Measurements from ENCODE around the gene LPCAT2.

Gene LPCAT2

GRCh38 chr16:55508941-55509931 lies at the start of gene LPCAT2:
Gene LPCAT2 (plus strand): TSS chr16:55509072. CDS start chr16:55509182, 110 bp downstream.
- DNase-seq: peak; percentile 61

- DNase-seq: no peak
Measured at GRCh38 chr16:55462241-55462640, 46.6 kb upstream of the LPCAT2 start.

- no peak for DNase-seq
Measured at GRCh38 chr16:55464375-55464774, 44.5 kb upstream of the LPCAT2 start.

GRCh38 chr16:55465077-55465896 lies 43.6 kb upstream of the LPCAT2 start:
- peak; percentile 43 for DNase-seq

GRCh38 chr16:55466209-55466608 lies 42.7 kb upstream of the LPCAT2 start:
- DNase-seq: no peak

GRCh38 chr16:55467898-55468297 lies 41.0 kb upstream of the LPCAT2 start:
- no peak for DNase-seq

- DNase-seq: no peak
Measured at GRCh38 chr16:55468352-55468990, 40.4 kb upstream of the LPCAT2 start.

GRCh38 chr16:55469821-55470532 lies 38.9 kb upstream of the LPCAT2 start:
- no peak for DNase-seq

GRCh38 chr16:55470533-55471371 lies 38.1 kb upstream of the LPCAT2 start:
- peak; percentile 92 for DNase-seq

GRCh38 chr16:55471448-55472097 lies 37.3 kb upstream of the LPCAT2 start:
- no peak for DNase-seq

GRCh38 chr16:55473587-55473986 lies 35.3 kb upstream of the LPCAT2 start:
- no peak for DNase-seq

- DNase-seq: no peak
Measured at GRCh38 chr16:55474821-55475220, 34.1 kb upstream of the LPCAT2 start.

- DNase-seq: no peak
Measured at GRCh38 chr16:55475919-55476318, 33.0 kb upstream of the LPCAT2 start.

GRCh38 chr16:55476625-55477533 lies 32.0 kb upstream of the LPCAT2 start:
- DNase-seq: no peak

- DNase-seq: no peak
Measured at GRCh38 chr16:55477736-55478135, 31.1 kb upstream of the LPCAT2 start.

- peak; percentile 36 for DNase-seq
Measured at GRCh38 chr16:55478827-55479429, 29.9 kb upstream of the LPCAT2 start, which contains the start of gene MMP2. Gene MMP2 (plus strand): TSS chr16:55479198. CDS start chr16:55479480, 282 bp downstream.

- no peak for DNase-seq
Measured at GRCh38 chr16:55479430-55480140, 29.3 kb upstream of the LPCAT2 start.

GRCh38 chr16:55480228-55480655 lies 28.6 kb upstream of the LPCAT2 start:
- no peak for DNase-seq
